GM11168 (cell line): ENCODE data around the gene FGA.

Experiments
- in situ Hi-C: fragments of 300-500 bp; cut with MboI; formaldehyde crosslinking; loops from one replicate; pipeline ENCODE4 v1.12.0; 2022; ENCODE audit warnings: low sequenced_read_pairs; ENCODE audit not compliant: unreplicated experiment

The FGA gene

DNA sequence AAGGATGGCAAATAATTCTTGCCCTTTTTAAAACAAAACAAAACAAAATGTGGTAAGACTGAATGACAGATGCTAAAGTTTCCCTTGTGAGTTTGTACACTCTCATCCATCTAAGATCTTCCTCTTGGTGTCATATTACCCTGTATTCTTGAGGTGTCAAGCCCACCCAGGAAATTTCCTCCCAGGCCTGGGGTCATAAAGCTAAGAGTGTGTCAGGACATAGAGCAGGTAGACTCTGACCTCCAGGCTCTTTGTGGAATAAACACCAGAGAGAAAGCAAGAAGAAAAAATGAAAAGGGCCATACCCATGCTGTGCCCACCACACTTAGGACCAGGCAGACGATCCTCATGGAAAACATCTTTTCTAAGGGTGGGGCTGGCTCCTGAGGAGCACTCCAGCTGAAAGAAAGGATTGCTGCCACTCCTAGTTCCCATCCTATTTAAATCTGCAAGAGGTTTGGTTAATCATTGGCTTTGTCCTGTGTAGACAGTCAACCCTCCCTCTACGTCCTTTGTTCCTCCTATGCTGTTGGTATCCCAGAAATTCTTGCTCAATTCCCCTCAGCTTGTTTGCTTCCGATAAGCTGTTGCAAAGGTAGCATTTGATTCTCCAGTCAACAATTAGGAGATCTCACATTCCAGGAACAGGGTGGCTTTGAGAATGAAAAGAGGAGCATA, at the start of gene FGA:
Gene FGA, minus strand, starts transcription at position 414 of the 678 bp plus-strand sequence. Its CDS starts 55 bp downstream, at position 359.
- in situ Hi-C loops, result no loop called here

DNA sequence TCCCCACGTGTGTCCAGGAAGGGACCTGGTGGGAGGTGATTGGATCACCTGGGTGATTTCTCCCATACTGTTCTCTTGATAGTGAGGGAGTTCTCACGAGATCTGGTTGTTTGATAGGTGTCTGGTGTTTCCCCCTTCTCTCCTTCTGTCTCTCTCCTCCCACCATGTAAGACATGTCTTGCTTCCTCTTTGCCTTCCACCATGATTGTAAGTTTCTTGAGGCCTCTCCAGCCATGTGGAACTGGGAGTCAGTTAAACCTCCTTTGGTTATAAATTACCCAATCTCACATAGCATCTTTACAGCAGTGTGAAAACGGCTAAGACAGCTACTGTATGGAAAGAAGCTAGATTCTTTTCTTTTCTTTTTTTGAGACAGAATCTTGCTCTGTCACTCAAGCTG, 43.5 kb upstream of the FGA start:
- in situ Hi-C loops, result no loop called here

GRCh38 chr4:154631828-154632227, 41.3 kb upstream of the FGA start:
- in situ Hi-C loops, result no loop called here

DNA sequence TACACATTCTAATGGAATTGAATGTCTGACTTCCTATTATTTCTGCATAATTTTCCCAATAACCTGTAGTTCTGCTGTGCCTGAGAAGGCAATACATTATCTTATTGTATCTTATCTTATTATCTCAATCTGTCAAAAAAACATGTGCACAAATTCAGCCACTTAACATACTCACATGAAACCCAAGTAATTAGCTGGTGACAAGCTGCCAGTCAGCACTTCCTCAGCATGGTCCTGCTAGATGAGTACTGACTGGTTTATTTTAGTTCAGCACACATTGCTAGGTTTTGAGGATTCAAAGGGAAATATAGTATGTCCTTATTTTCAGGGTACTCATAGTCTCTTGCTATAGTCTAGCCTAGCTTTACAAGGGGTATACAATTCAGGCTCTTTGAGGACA, 39.8 kb upstream of the FGA start:
- in situ Hi-C loops, result no loop called here

- in situ Hi-C loops, result no loop called here
These were observed 36.4 kb upstream of the FGA start for GRCh38 chr4:154626793-154627484.

GRCh38 chr4:154625971-154626370, 35.4 kb upstream of the FGA start:
- in situ Hi-C loops, result no loop called here

- in situ Hi-C loops, result no loop called here
These were observed 33.5 kb upstream of the FGA start for GRCh38 chr4:154623995-154624394.

DNA sequence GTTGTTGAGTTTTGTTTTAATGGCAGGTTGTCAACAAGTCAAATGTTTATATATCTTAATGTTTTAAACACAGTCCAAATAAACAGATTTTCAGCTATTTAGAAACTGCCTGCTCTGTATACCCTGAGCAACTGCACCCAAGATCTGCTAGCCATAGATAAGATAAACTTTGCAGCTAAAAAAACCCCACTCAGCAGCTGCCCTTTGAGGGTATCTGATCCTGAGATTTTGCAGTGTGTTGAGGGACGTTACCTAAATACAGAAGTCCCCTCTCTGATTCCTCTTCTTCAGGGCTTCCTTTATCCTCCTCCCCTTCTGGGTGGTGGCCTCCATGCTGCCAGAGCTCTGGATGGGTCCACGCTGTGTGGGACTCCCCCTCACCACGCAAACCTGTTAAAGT, 32.9 kb upstream of the FGA start:
- in situ Hi-C loops, result no loop called here

- in situ Hi-C loops, result no loop called here
These were observed 32.1 kb upstream of the FGA start for GRCh38 chr4:154622598-154622997.

- in situ Hi-C loops, result no loop called here
These were observed 29.6 kb upstream of the FGA start for GRCh38 chr4:154620111-154620510.

DNA sequence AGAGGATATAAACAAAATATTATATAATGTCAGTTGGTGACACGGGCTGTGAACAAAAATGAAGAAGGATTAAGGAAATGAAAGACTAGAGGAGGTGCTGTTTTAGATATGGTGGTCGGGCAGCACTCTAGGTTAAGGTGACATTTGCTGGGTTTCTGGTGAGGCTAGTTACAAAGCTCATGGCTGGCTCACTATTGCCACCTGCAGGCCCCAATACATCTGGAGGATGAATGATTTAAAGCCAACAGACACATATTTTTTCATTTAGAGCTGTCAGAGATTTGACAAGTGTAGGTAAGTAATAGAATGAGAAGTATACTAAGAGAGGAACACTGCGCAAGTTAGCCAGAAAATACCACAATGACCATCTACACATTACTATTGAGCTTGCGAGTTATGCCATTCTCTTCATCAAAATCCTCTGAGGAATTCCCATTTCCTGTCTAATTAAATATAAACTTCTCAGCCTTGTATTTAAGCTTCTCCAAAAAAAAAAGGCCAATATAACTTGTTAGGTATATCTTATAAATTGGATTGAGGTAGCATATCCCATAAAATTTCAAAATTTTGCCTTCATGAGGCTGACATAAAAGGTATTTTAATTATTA, 28.3 kb upstream of the FGA start:
- in situ Hi-C loops, result loop anchor here (5.0 kb wide), 1 partner anchor 67 kb away; the partner anchor contains the start of gene PLRG1

DNA sequence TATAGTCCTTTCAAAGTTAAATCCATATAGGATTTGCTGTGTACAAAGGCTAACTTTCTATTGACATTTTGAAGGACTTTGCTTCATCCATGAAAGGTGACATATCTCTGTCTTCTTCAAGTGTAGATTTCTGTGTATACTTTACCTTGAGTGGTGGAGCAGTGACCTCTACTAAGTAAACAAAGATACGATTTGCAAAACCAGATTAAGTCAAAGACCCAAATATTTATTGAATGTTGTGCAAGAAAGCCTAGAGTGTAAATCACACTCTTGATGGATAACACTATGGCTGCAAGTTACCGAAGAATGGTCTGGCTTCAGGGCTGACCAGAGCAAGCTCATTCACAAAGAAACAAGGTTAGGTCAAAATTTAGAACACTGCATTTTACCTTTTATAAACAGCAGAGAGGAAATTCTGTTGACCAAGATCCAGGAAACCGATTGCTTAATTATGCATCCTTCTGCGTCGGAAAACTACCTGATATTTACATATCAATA, 27.3 kb upstream of the FGA start:
- in situ Hi-C loops, result loop anchor here (5.0 kb wide), 1 partner anchor 66 kb away; the partner anchor contains the start of gene PLRG1

DNA sequence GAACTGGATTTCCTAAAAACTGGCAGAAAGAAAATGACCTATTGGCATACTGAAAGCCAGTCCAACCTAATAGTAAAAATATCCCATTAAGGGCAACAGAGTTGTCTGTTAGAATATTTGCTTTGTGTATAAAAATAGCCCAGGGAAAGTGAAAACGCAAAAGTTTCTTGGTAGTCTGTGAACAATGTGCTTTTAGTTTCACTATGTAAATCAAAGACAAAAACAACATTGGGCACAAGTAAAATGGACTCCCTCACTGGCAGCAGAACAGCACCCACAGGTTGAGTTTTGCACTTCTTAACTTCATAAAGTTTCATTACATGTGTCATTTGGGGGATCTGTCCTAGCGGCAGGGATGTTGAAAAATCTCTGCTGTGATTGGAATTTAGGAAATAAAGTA, 26.2 kb upstream of the FGA start:
- in situ Hi-C loops, result loop anchor here (5.0 kb wide), 1 partner anchor 64 kb away; the partner anchor contains the start of gene PLRG1

GRCh38 chr4:154616287-154616686, 25.7 kb upstream of the FGA start:
- in situ Hi-C loops, result loop anchor here (5.0 kb wide), 1 partner anchor 64 kb away; the partner anchor contains the start of gene PLRG1

DNA sequence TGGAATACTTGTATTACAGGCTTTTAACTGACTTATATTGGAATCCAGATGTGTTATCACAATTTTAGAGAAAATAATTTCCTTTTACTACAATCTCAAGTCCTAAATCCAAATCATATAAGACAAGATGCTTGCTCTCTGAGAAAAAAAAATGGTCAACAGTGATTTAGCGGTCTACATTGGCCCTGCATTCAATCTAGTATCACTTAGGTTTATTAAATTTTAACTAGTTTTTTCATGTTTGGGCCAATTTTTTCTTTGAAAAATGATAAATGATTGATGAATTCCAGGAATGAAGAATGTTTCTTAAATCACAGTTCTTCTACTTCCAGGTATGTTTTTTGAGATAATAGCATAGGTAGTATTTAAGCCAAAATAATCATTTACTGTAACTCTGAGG, 24.7 kb upstream of the FGA start:
- in situ Hi-C loops, result loop anchor here (5.0 kb wide), 1 partner anchor 63 kb away; the partner anchor contains the start of gene PLRG1

- in situ Hi-C loops, result no loop called here
These were observed 23.8 kb upstream of the FGA start for GRCh38 chr4:154614306-154614705.

GRCh38 chr4:154612472-154613414, 22.2 kb upstream of the FGA start, which contains the start of gene FGG:
TSS of gene FGG (minus strand) at chr4:154612656. CDS start at chr4:154612609, 47 bp downstream.
- in situ Hi-C loops, result no loop called here

- in situ Hi-C loops, result no loop called here
These were observed 21.3 kb upstream of the FGA start for GRCh38 chr4:154611833-154612232.

GRCh38 chr4:154610582-154610981, 20.0 kb upstream of the FGA start:
- in situ Hi-C loops, result no loop called here

- in situ Hi-C loops, result no loop called here
These were observed 19.0 kb upstream of the FGA start for GRCh38 chr4:154609532-154609931.
